Activated naive CD4-positive, alpha-beta T cell treated with Interleukin-2 at 50 U/mL for 16 hours (primary cell): ENCODE measurements around the gene ELMO2.
"Not testable (repeated sequence)": the region's sequence is repeated elsewhere in the genome, so short reads cannot be mapped to it uniquely, and the experiment has no call there.

Experiments used
- DNase-seq: peaks from one replicate; pipeline ENCODE4 v3.0.0-alpha.2; 2020

ELMO2 gene

DNA sequence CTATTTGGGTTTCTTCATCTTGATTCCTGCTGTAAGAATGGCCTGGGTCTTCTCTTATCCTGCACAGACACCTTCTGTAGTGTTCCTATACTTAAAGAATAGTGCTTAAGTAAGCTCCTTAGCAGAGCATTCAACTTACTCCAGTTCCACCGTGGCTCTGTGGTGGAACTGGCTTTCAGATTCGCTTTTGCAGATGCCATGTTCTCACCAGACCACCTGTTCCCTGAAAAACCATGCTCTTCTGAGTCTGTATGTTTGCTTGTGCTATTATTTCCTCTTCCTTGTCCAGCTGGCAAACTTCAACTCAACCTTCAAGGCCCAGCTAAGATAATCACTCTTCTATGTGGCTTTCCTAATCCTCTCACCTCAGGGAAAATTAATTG lies 4.9 kb downstream of the ELMO2 start:
- peak; percentile 15 for DNase-seq

- DNase-seq: peak; percentile 11
Measured at GRCh38 chr20:46400828-46401477, 5.5 kb downstream of the ELMO2 start.

GRCh38 chr20:46400253-46400652 lies 6.2 kb downstream of the ELMO2 start:
- DNase-seq: no peak

GRCh38 chr20:46399401-46399800 lies 7.0 kb downstream of the ELMO2 start:
- no peak for DNase-seq

GRCh38 chr20:46398963-46399362 lies 7.5 kb downstream of the ELMO2 start:
- no peak for DNase-seq

DNA sequence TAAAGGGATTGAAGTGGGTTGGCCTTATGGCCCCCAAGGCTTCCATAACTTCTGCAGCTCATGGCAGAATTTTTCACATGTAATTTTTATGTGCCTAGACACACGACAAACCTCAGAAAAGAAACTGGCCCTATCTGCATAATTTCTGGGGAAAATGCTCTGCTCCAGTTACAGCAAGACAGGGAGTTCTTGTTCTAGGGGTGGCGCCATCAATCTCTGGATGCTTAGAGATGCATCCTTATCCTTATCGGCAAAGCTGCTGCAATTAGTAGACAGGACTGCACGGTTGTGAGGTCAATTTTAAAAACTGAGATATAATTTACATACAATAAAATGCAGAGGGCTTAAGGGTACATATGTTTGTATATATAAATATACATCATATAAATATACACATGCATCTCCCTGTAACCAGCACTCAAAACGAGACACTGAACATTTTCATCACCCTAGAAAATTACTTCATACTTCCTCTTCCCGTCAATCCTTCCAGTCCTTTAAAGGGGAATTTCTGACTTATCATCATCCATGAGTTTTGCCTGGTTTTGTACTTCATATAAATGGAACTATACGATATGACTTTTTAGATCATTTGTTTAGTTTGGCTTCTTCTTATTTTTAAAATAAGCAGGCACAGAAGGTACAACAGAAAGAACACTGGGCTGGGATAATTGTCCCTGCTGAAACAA lies 10.2 kb downstream of the ELMO2 start:
- DNase-seq: no peak

DNA sequence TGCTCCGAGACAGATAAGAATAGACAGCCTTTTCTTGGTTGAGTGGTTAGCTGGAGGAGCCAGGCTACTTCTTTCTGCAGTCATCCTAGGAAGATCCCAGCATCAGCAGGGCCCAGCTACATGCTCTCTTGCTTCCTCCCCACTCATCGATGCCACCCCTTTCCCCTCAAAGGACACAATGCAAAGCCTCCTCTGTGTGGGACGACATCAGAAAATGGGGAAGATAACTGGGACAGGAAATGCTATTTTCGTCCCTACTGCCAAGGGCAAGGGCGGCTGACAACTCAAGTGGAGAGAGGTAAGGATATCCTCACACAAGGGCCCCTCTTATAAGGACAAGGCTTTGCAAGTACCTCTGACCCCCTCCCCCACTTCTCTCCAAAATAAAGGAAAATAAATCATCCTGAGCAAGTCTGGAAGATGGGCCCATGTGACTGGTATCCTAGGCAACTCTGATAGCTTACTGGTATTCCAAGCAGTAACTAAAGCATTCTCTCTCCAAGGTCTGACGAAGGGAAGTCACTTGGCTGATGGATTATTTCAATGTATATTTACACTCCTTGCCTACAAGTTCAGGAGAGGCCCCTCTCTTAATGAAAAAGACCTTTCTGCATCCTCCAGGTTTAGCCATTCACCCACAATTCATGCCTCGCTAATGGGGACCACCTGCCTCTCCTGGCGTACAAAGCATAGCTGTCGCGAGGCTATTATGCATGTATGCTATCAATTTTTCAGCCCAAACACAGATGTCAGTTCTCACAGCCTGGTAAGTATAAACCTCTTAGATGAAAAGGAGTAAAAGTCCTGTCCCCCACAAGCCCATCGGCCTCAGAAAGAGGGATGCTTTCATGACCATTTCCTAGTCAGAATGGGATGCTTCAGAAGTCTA lies 11.3 kb downstream of the ELMO2 start:
- DNase-seq: no peak

DNA sequence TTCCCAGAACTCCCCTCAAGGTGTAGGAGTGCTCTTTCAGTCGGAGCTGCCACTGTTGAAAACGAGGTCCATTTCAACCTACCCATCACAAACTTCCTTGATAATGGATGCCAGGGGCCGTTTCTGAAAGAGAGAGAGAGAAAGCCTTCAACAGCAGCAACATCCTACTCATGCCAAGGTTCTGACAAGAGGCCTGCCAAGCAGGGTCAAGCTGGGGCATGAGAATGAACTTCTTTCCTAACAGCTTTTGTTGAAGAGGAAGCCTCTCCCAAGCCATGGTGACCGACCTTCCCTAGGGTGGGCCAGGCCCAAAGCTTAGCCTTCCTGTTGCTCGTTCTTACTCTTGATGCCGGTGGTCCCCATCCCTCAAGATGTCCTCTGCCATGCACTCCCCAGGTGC lies 12.4 kb downstream of the ELMO2 start:
- no peak for DNase-seq

DNA sequence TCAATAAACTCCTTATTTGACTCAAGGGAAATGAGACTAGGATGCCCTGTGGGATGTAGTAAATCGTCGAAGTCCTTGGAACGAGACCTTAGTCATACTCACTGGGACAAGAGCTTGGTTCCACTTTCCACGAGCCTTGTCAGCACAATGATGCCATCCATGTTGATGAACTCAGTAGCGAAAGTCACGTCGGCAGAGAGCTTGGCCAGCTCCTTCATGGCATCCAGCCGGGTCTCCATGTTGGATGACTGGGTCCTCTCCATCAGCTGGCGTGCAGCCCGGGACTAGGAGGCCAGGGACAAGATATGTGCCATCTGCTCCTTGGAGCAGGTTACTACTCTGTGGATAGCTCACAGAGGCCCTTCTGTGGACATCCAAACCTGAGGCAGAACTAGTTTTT lies 17.5 kb downstream of the ELMO2 start:
- no peak for DNase-seq

DNA sequence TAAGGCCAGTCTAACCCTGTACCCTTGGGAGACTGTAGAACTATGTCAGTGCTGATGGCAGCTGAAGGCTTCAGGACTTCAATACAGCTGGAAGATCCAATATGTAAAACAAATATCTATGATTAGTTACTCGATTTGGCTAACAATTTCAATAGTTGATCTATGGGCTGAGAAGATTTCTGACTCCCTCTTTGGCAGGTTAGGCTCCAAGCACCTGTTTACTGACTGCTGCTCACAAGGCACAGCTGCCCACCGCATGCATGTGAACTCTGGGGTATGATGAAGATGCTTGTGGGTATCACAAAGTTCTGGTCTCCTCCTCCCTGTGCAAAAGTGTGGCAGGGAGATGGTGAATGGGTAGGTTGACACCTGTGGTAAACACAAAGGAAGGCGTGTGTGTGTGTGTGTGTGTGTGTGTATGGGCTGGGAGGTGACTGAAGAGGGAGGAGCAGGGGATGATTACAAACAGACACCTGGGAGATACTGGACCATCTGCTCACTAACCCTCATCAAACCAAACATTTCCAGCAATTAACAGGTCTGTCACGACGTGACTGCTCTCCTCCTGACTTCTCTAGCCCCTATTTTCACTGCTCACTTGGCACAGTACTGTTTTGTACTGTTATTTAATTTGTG lies 18.1 kb downstream of the ELMO2 start:
- DNase-seq: no peak

- DNase-seq: not testable (repeated sequence)
Measured at GRCh38 chr20:46387054-46387453, 19.4 kb downstream of the ELMO2 start.

DNA sequence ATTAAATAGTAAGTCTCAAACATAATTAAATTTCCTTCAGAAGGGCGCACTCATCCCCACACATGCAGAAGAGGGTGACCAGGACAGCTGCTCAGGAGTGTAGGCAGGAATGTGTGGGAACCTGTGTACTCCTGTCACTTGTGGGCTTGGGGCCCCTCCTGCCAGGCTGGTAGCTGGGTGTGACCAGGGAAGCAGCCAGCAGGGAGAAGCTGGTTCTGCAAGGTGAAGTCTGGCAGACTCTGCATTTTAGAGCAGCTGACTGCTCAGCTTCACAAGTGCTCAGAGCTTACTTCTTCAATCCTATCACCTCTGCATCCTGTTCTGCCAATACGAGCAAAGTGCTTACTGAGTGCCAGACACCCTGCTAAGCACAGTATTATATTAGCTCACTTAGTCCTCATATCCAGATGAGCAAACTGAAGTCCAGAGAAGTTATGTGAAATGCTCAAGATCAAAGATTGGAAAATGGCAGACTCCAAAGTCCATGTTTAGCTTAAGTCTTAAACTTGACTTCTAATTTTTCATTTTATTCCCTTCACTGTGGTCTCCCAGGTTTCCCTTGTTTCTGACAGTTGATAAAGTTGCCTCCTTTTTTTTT lies 27.9 kb downstream of the ELMO2 start:
- no peak for DNase-seq

GRCh38 chr20:46377518-46377917 lies 28.9 kb downstream of the ELMO2 start:
- no peak for DNase-seq

DNA sequence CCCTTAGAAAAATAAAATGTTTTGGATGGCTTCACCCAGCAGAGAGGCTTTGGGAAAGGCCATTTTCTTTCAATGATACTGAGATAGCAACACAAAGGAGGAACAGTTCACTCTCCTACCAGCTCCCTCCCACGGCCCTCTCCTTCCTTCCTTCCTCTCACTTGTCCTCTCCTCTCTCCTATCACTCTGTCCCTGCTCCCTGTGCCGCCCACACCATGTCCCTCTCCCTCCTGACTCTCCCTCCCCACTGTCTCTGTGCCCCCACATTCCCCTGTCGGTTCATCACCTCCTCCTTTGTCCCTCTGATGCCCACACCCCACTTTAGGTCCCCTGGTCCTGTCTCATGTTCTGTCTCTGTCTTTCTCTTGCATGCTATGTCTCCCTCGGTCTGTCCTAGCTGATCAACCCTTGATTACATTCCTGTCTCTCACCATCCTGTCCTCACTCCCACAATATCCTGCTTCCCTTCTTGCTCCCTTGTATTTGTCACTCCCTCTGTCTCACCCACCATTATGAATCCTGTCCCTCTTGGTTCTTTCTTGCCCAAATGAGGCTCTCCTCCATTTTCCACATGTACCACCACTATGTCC lies 30.1 kb downstream of the ELMO2 start:
- DNase-seq: no peak

DNA sequence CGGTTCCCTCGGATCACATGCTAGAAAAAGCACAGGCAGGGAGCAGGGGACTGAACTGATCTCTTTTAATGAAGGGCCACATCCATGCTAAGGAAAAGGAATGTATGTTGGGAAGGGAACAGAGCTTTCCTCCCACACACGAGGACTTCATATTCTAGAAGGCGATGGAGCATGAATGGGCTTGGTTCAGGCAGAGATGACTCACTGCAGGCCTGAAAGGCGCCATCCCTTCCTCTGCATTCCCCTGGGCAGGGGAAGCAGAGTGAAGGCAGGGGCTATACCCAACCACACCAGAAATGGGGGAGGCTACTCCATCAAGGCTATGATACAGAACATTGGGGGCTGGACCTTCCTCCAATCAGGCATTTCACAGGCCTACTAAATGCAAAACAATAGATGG lies 30.6 kb downstream of the ELMO2 start:
- no peak for DNase-seq

DNA sequence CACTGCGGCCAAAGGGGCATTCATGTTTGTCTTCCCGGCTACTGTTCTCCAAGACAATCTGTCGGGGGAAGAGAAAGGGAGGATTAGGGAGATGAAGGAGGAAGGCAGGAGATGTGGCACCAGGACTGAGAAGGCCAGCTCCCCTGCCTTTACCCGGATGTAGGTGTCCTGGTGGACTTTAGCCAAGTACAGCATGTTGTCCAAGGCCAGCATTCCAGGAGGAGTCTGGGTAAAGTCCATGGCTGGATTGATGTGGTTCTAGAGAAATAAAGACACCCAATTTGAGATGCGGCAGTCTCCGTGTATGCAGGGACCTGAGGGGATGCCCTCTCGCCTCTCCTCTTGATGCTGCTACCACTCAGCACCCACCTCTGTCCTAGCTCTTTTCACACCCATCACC lies 32.0 kb downstream of the ELMO2 start:
- no peak for DNase-seq

- DNase-seq: no peak
Measured at GRCh38 chr20:46371656-46372055, 34.8 kb downstream of the ELMO2 start.

- no peak for DNase-seq
Measured at GRCh38 chr20:46368902-46369268, 37.5 kb downstream of the ELMO2 start.

- no peak for DNase-seq
Measured at GRCh38 chr20:46367967-46368901, 38.2 kb downstream of the ELMO2 start.

GRCh38 chr20:46367234-46367633 lies 39.2 kb downstream of the ELMO2 start:
- DNase-seq: no peak

- no peak for DNase-seq
Measured at GRCh38 chr20:46366826-46367225, 39.6 kb downstream of the ELMO2 start.
